Inflammatory macrophage treated with lipopolysaccharide for 1 hour (primary cell): ENCODE results near the gene MYCL.
A peak's percentile ranks its signal among the peaks of the same experiment; 100 is the strongest.

Experiments
- DNase-seq, 2 donors: peaks; one replicate each; pipeline ENCODE4 v3.0.0-alpha.2; 2020 to 2022

MYCL gene

GRCh38 chr1:39850606-39851216 lies 51.0 kb downstream of the MYCL start:
- peak in 1 of 2 donors; percentile 4 for DNase-seq

DNA sequence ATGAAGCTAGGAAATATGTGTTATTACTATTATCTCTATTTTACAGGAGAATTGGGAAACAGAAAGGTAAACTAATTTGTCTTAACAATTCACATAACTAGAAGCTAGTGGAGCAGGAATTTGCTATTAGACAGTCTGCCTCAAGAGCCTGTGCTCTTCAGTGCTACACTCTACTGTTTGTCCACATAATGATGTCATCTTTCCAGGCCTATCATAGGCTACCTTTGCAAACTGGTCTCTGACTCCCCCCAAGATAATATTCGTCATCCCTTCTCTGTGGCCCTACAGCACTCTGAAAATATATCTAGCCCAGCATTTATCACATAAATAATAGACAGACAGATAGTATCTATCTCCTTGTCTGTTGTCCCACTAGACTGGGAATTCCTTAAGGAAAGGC lies 52.5 kb downstream of the MYCL start:
- DNase-seq, result no peak

DNA sequence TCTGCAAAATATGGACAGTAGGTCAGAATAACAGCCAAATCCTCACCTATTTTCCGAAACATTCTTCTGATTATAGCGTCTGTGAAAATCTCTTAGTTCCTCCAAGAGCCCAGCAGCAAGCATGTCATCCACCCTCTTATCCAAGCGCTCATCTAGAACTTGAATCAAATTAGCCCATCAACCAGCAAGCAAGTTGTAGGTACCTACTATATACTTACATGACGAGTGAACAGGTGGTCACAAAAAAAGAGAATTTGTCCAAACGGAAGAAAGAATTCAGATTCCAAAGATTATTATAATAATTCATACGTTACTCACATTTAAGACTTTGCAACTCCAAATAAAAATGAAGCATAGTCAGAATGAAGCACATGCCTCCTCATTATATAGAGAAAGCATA lies 53.8 kb downstream of the MYCL start:
- no peak for DNase-seq

DNA sequence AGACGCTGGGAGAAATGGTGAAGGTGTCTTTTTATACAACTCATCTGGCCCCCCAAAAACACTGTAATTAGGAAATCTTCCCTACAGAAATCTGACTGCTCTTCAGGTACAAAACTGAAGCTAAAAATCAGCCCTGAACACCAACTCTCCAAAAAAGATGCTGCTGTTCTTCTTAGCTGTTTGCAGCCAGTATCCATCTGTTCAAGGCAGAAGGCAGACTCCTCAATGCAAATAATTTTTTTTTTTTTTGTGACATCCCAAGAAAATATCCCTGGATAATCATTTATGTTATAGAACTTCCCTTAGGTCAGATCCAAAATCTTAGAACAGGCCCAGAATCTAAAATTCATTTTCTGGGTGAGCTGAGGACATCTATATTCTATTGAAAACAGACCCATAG lies 54.9 kb downstream of the MYCL start:
- no peak for DNase-seq

- DNase-seq, result peak; percentile 94 to 97
Observed at GRCh38 chr1:39845569-39846566, 55.8 kb downstream of the MYCL start.
